ENCODE results near the gene JAG1. TPM values are rescaled to one million over a fixed set of nuclear protein-coding genes. Genes with fewer than 3 reads are reported as not detected.
A peak's percentile ranks its signal among the peaks of the same experiment; 100 is the strongest.

Gene JAG1
- total and polyA plus RNA-seq, 4 donors = 22.4 to 226 (median 150) TPM

DNA sequence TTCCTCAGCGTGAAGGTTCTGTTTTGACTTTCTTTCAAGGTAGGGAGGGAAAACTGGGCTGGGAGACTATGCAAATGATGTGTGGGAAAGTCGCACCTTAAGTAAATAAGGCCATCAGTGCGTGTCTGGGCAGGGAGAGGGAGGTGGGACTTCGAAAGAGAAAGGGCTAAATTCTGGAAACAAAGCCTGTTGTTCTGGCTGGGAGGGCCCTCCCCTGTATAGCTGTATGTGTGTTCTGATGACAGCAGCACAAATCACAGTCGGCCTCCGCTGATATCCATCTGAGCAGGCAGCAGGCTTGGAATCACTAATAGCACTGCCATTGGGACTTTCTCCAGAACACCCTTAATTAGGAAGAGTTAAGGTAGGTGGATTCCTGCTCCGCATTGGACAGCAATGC, 19.2 kb downstream of the JAG1 start:
- H3K27me3 ChIP-seq (ENCODE audit: control insufficient read depth in 1 of 2, insufficient read depth in 2 of 2, low read length in 1 of 2) = no peaks in the 10 kb centered on the region
- no peak for ATAC-seq (ENCODE audit: low FRiP score)
- peaks cover 2 to 4% of the 10 kb centered on the region in 2 donors for H3K4me1 ChIP-seq (ENCODE audit: control insufficient read depth in 1 of 2, insufficient read depth in 2 of 2, low read length in 2 of 2)
- H3K27ac ChIP-seq (ENCODE audit: low read depth in 1 of 2, low read length in 2 of 2) = peak overlapping the region; percentile 89 to 95
- WGBS, 2 donors = 6 to 8% methylated on average over 7 of the region's 7 CpGs
- H3K36me3 ChIP-seq (ENCODE audit: control insufficient read depth in 1 of 2, insufficient read depth in 2 of 2, low read length in 1 of 2) = peaks cover 0 to 15% of the 10 kb centered on the region in 2 donors
- H3K4me3 ChIP-seq (ENCODE audit: low read length in 2 of 2) = no peak overlapping the region
- peak in 1 of 2 donors; percentile 52 for DNase-seq
- H3K9me3 ChIP-seq (ENCODE audit: control insufficient read depth, low read length) = no peaks in the 10 kb centered on the region
- intact Hi-C loops (cut with DNase I) = loop anchor here in 1 of 2 donors (5.0 to 10.0 kb wide), 2 partner anchors 60 to 187 kb away; no protein-coding TSS in a partner anchor

DNA sequence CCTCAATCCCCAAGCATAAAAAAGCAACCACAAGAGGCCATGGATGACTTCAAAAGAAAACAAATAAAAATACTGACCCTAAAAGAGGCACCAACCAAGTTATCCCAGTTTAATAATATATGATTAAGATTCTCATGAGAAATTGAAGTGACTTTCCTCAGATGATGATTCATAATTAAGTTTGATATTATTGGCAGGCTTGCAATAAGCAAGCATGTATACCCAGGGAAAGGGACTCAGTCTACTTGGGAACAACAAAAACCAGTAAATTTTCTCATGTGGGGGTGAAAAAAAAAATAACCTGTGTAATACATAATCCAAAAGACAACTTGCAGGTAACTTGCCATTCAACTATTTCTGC, 19.6 kb downstream of the JAG1 start:
- peaks cover 0 to 17% of the 10 kb centered on the region in 2 donors for H3K36me3 ChIP-seq (ENCODE audit: control insufficient read depth in 1 of 2, insufficient read depth in 2 of 2, low read length in 1 of 2)
- intact Hi-C loops (cut with DNase I) = loop anchor here in 1 of 2 donors (5.0 to 10.0 kb wide), 2 partner anchors 59 to 187 kb away; no protein-coding TSS in a partner anchor
- no peaks in the 10 kb centered on the region for H3K27me3 ChIP-seq (ENCODE audit: control insufficient read depth in 1 of 2, insufficient read depth in 2 of 2, low read length in 1 of 2)
- no peaks in the 10 kb centered on the region for H3K9me3 ChIP-seq (ENCODE audit: control insufficient read depth, low read length)
- no peak for DNase-seq
- no peak for ATAC-seq (ENCODE audit: low FRiP score)
- peak overlapping the region in 1 of 2 donors; percentile 14 for H3K4me3 ChIP-seq (ENCODE audit: low read length in 2 of 2)
- peaks cover 2 to 4% of the 10 kb centered on the region in 2 donors for H3K4me1 ChIP-seq (ENCODE audit: control insufficient read depth in 1 of 2, insufficient read depth in 2 of 2, low read length in 2 of 2)
- peak overlapping the region; percentile 93 to 95 for H3K27ac ChIP-seq (ENCODE audit: low read depth in 1 of 2, low read length in 2 of 2)

GRCh38 chr20:10653599-10654249, 20.1 kb downstream of the JAG1 start:
- intact Hi-C loops (cut with DNase I) = loop anchor here in 1 of 2 donors (5.0 to 10.0 kb wide), 2 partner anchors 59 to 186 kb away; no protein-coding TSS in a partner anchor
- no peak for DNase-seq
- H3K36me3 ChIP-seq (ENCODE audit: control insufficient read depth in 1 of 2, insufficient read depth in 2 of 2, low read length in 1 of 2) = peaks cover 0 to 18% of the 10 kb centered on the region in 2 donors
- peak overlapping the region in 1 of 2 donors; percentile 14 for H3K4me3 ChIP-seq (ENCODE audit: low read length in 2 of 2)
- H3K9me3 ChIP-seq (ENCODE audit: control insufficient read depth, low read length) = no peaks in the 10 kb centered on the region
- H3K27me3 ChIP-seq (ENCODE audit: control insufficient read depth in 1 of 2, insufficient read depth in 2 of 2, low read length in 1 of 2) = no peaks in the 10 kb centered on the region
- peaks cover 3 to 5% of the 10 kb centered on the region in 2 donors for H3K4me1 ChIP-seq (ENCODE audit: control insufficient read depth in 1 of 2, insufficient read depth in 2 of 2, low read length in 2 of 2)
- WGBS, 2 donors = 3% methylated on average over 13 of the region's 13 CpGs
- ATAC-seq (ENCODE audit: low FRiP score) = peak; percentile 62
- H3K27ac ChIP-seq (ENCODE audit: low read depth in 1 of 2, low read length in 2 of 2) = peak overlapping the region; percentile 93 to 95

- peak; percentile 43 for ATAC-seq (ENCODE audit: low FRiP score)
- peaks cover 0 to 20% of the 10 kb centered on the region in 2 donors for H3K36me3 ChIP-seq (ENCODE audit: control insufficient read depth in 1 of 2, insufficient read depth in 2 of 2, low read length in 1 of 2)
- H3K4me3 ChIP-seq (ENCODE audit: low read length in 2 of 2) = no peak overlapping the region
- no peaks in the 10 kb centered on the region for H3K9me3 ChIP-seq (ENCODE audit: control insufficient read depth, low read length)
- 4 to 9% methylated on average over 9 of the region's 9 CpGs for WGBS, 2 donors
- peak overlapping the region; percentile 86 to 95 for H3K27ac ChIP-seq (ENCODE audit: low read depth in 1 of 2, low read length in 2 of 2)
- DNase-seq = no peak
- intact Hi-C loops (cut with DNase I) = loop anchor here in 1 of 2 donors (5.0 to 10.0 kb wide), 2 partner anchors 58 to 185 kb away; no protein-coding TSS in a partner anchor
- no peaks in the 10 kb centered on the region for H3K27me3 ChIP-seq (ENCODE audit: control insufficient read depth in 1 of 2, insufficient read depth in 2 of 2, low read length in 1 of 2)
- peaks cover 3 to 5% of the 10 kb centered on the region in 2 donors for H3K4me1 ChIP-seq (ENCODE audit: control insufficient read depth in 1 of 2, insufficient read depth in 2 of 2, low read length in 2 of 2)
Measured at GRCh38 chr20:10652660-10653261, 21.0 kb downstream of the JAG1 start.

GRCh38 chr20:10652185-10652584, 21.6 kb downstream of the JAG1 start:
- peaks cover 3 to 24% of the 10 kb centered on the region in 2 donors for H3K36me3 ChIP-seq (ENCODE audit: control insufficient read depth in 1 of 2, insufficient read depth in 2 of 2, low read length in 1 of 2)
- H3K9me3 ChIP-seq (ENCODE audit: control insufficient read depth, low read length) = no peaks in the 10 kb centered on the region
- peaks cover 3 to 5% of the 10 kb centered on the region in 2 donors for H3K4me1 ChIP-seq (ENCODE audit: control insufficient read depth in 1 of 2, insufficient read depth in 2 of 2, low read length in 2 of 2)
- 35 to 36% methylated on average over 9 of the region's 9 CpGs for WGBS, 2 donors
- no peaks in the 10 kb centered on the region for H3K27me3 ChIP-seq (ENCODE audit: control insufficient read depth in 1 of 2, insufficient read depth in 2 of 2, low read length in 1 of 2)
- H3K4me3 ChIP-seq (ENCODE audit: low read length in 2 of 2) = no peak overlapping the region
- peak overlapping the region; percentile 86 to 95 for H3K27ac ChIP-seq (ENCODE audit: low read depth in 1 of 2, low read length in 2 of 2)
- DNase-seq (no peak), ATAC-seq (ENCODE audit: low FRiP score) (no peak)
- intact Hi-C loops (cut with DNase I) = loop anchor here in 1 of 2 donors (5.0 to 10.0 kb wide), 2 partner anchors 57 to 185 kb away; no protein-coding TSS in a partner anchor

DNA sequence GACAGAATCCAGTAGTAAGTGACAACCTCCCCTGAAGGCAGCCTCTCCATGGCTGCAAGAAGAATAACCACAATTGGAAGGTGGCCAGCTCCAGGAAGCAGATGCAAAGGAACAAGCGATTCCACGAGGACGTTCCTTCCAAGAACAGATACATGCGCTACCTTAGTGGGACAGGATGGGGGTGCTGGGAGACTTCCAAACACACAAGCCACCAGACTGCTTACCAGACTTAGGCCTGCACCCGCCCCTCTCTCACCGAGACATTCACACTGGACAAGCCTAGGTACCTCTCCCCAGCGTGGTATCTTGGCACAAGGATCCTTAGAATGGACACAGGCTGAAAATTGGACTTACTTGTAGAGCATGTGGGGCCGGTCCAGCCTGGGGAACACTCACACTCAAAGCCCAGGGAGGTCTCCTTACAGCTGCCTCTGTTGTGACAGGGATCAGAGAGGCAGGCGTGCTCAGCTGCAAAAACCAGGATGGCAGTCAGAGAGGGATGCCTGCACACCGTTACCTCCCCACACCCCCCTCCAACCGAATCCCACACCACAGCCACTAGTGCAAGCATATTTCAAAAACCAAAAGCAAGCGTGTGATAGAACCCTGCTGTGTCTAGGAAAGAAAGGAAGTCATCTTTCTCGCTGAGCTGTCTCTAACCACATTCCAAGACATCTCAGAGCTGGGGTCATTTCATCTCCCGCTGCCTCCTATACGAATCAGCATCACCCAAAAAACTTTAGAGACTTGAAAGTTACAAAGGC, 22.4 kb downstream of the JAG1 start:
- intact Hi-C loops (cut with DNase I) = loop anchor here in 1 of 2 donors (5.0 to 10.0 kb wide), 2 partner anchors 57 to 184 kb away; no protein-coding TSS in a partner anchor
- DNase-seq (no peak), ATAC-seq (ENCODE audit: low FRiP score) (no peak)
- WGBS, 2 donors = 19 to 21% methylated on average over 15 of the region's 15 CpGs
- H3K36me3 ChIP-seq (ENCODE audit: control insufficient read depth in 1 of 2, insufficient read depth in 2 of 2, low read length in 1 of 2) = peaks cover 3 to 28% of the 10 kb centered on the region in 2 donors
- peak overlapping the region; percentile 35 to 83 for H3K27ac ChIP-seq (ENCODE audit: low read depth in 1 of 2, low read length in 2 of 2)
- H3K4me3 ChIP-seq (ENCODE audit: low read length in 2 of 2) = no peak overlapping the region
- H3K4me1 ChIP-seq (ENCODE audit: control insufficient read depth in 1 of 2, insufficient read depth in 2 of 2, low read length in 2 of 2) = peaks cover 3 to 5% of the 10 kb centered on the region in 2 donors
- H3K9me3 ChIP-seq (ENCODE audit: control insufficient read depth, low read length) = no peaks in the 10 kb centered on the region
- H3K27me3 ChIP-seq (ENCODE audit: control insufficient read depth in 1 of 2, insufficient read depth in 2 of 2, low read length in 1 of 2) = no peaks in the 10 kb centered on the region

DNA sequence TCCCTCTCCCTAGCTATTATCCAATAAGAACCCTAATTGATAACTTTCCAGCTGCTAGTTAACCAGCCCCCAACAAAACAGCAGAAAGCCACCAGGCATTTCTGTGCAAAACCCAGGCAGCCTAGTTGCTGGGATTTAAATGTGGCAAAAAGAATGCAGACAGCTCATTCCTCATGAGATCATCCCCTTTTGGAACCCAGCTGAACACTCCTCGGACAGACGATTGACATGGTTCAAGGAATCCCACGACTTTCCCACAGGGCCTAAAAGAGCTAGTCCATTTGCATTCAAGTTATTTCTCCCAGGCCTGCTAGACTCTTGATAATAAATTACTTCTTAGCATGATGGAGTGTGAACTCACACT, 24.0 kb downstream of the JAG1 start:
- no peak for DNase-seq
- Histone ChIP-seq H3K36me3 (ENCODE audit: control insufficient read depth in 1 of 2, insufficient read depth in 2 of 2, low read length in 1 of 2) (peaks cover 10 to 29% of the 10 kb centered on the region in 2 donors), H3K9me3 (ENCODE audit: control insufficient read depth, low read length) (no peaks in the 10 kb centered on the region), H3K27me3 (ENCODE audit: control insufficient read depth in 1 of 2, insufficient read depth in 2 of 2, low read length in 1 of 2) (no peaks in the 10 kb centered on the region), H3K27ac (ENCODE audit: low read depth in 1 of 2, low read length in 2 of 2) (peak overlapping the region; percentile 77 to 92), H3K4me3 (ENCODE audit: low read length in 2 of 2) (no peak overlapping the region), H3K4me1 (ENCODE audit: control insufficient read depth in 1 of 2, insufficient read depth in 2 of 2, low read length in 2 of 2) (peaks cover 3 to 5% of the 10 kb centered on the region in 2 donors)
- 3 to 8% methylated on average over 3 of the region's 3 CpGs for WGBS, 2 donors
- intact Hi-C loops (cut with DNase I) = loop anchor here in 1 of 2 donors (5.0 to 10.0 kb wide), 2 partner anchors 55 to 182 kb away; no protein-coding TSS in a partner anchor
- no peak for ATAC-seq (ENCODE audit: low FRiP score)

DNA sequence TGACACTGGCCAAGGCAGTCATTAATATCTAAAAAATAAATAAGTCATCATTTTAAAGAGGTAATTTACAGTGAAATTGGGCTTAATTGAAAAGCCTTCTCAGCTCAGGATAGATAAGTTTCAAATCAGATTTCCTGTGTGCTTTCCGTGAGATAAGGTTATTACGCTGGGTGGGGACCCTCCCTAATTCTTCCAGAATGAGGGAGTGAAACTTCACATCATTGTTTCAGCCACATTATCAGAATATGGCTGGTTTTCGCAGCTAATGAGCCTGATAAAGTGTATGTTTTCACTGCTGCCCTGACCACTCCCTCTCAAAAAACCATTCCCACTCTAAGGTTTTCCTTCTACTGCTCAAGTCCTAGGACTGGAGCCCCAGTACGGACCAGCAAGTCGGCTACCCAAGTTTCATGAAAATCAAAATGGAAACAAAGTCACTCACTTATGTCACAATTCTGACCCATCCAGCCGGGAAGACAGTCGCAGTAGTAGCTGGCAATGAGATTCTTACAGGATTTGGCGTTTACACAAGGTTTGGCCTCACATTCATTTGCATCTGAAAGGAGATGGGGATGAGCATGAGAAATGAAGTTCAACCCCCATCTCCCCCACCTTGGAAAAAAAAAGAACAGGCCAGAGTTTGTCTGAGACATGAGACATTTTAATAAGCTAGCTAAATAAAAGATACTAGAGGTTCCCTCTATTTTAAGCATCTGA, 24.6 kb downstream of the JAG1 start:
- H3K9me3 ChIP-seq (ENCODE audit: control insufficient read depth, low read length) = no peaks in the 10 kb centered on the region
- peaks cover 2 to 5% of the 10 kb centered on the region in 2 donors for H3K4me1 ChIP-seq (ENCODE audit: control insufficient read depth in 1 of 2, insufficient read depth in 2 of 2, low read length in 2 of 2)
- 27 to 38% methylated on average over 8 of the region's 8 CpGs for WGBS, 2 donors
- DNase-seq (no peak), ATAC-seq (ENCODE audit: low FRiP score) (no peak)
- intact Hi-C loops (cut with DNase I) = no loop called here
- H3K27me3 ChIP-seq (ENCODE audit: control insufficient read depth in 1 of 2, insufficient read depth in 2 of 2, low read length in 1 of 2) = no peaks in the 10 kb centered on the region
- peaks cover 10 to 31% of the 10 kb centered on the region in 2 donors for H3K36me3 ChIP-seq (ENCODE audit: control insufficient read depth in 1 of 2, insufficient read depth in 2 of 2, low read length in 1 of 2)
- H3K27ac ChIP-seq (ENCODE audit: low read depth in 1 of 2, low read length in 2 of 2) = peak overlapping the region; percentile 77 to 84
- H3K4me3 ChIP-seq (ENCODE audit: low read length in 2 of 2) = no peak overlapping the region
